ENCODE data around the gene CACNA2D4. TPM values are rescaled to one million over a fixed set of nuclear protein-coding genes. Genes with fewer than 3 reads are reported as not detected.

CACNA2D4 gene
- total and polyA plus RNA-seq, 2 donors (not counting 3 experiments of a cell fraction or from before 2014, with no cell fraction given) = 0.58 to 0.73 TPM

DNA sequence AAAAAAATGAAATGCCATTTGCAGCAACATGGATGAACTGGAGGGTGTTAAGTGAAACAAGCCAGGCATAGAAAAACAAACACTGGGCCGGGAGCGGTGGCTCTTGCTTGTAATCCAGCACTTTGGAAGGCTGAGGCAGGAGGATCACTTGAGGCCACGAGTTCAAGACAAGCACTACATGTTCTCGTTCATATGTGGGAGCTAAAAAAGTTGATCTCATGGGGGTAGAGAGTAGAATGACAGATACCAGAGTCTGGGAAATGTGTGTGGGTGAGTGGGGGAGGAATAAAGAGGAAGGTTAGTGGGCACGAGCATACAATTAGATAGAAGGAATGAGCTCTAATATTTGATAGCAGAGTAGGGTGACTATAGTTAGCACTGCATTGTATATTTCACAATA lies 21.5 kb downstream of the CACNA2D4 start:
- no TSS peak for BruUV-seq (replicated peaks)
- DNase-seq (ENCODE audit: low read depth, low spot score) = no peak
- Histone ChIP-seq H3K4me1 (ENCODE audit: control insufficient read depth, extremely low read depth, insufficient read depth, low read length) (no peaks in the 10 kb centered on the region), H3K27me3 (ENCODE audit: control insufficient read depth in 2 of 2, insufficient read depth in 2 of 2, low read length in 2 of 2) (peaks cover 5 to 19% of the 10 kb centered on the region in 2 experiments), H3K4me2 (ENCODE audit: insufficient read depth, low read length) (no peak overlapping the region), H2AFZ (ENCODE audit: low read depth, low read length) (no peak overlapping the region), H3K27ac (ENCODE audit: insufficient read depth, low read depth, low read length) (no peak overlapping the region), H3K9me3 (replicated peaks; ENCODE audit: control insufficient read depth, insufficient read depth, low read length) (no peaks in the 10 kb centered on the region), H4K20me1 (replicated peaks; ENCODE audit: control insufficient read depth, extremely low read depth, insufficient read depth, low read length) (no peaks in the 10 kb centered on the region), H3K4me3 (replicated peaks in 1 of 3; ENCODE audit: insufficient read depth in 1 of 3, low read depth in 1 of 3, low read length in 3 of 3) (no peak overlapping the region), H3K36me3 (ENCODE audit: control insufficient read depth in 2 of 2, extremely low read depth in 1 of 2, insufficient read depth in 2 of 2, low read length in 2 of 2) (no peaks in the 10 kb centered on the region), H3K79me2 (ENCODE audit: control insufficient read depth, insufficient read depth, low read length) (no peaks in the 10 kb centered on the region), H3K9ac (replicated peaks; ENCODE audit: extremely low read depth, insufficient read depth, low read length) (no peak overlapping the region), H3K9me1 (replicated peaks; ENCODE audit: control insufficient read depth, extremely low read depth, insufficient read depth, low read length) (no peaks in the 10 kb centered on the region)
- CTCF ChIA-PET = interaction anchor here (1.6 kb wide), 1 partner anchor 9 kb away, joined by 5 read pairs; no protein-coding TSS in a partner anchor
- FAIRE-seq = no peak
- intact Hi-C loops (cut with micrococcal nuclease) = no loop called here
- POLR2A ChIA-PET = no interaction called here
- dilution Hi-C loops (cut with MboI; ENCODE audit: extremely low pct_ligation_motif_present, low sequenced_read_pairs) = no loop called here
- TF ChIP-seq, protein P1, sequence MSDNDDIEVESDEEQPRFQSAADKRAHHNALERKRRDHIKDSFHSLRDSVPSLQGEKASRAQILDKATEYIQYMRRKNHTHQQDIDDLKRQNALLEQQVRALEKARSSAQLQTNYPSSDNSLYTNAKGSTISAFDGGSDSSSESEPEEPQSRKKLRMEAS (IDR thresholded peaks at IDR 0.05; ENCODE audit: insufficient read depth, insufficient read length) = no peak
- TF ChIP-seq POLR2AphosphoS5 (IDR thresholded peaks at IDR 0.05; ENCODE audit: insufficient read depth, low read depth, low read length) (no peak), GATA2 (IDR thresholded peaks at IDR 0.05; ENCODE audit: insufficient read depth, insufficient read length, low read depth, low read length) (no peak), EZH2 (IDR thresholded peaks at IDR 0.05; ENCODE audit: borderline replicate concordance, low read depth, low read length, severe bottlenecking) (no peak)

DNA sequence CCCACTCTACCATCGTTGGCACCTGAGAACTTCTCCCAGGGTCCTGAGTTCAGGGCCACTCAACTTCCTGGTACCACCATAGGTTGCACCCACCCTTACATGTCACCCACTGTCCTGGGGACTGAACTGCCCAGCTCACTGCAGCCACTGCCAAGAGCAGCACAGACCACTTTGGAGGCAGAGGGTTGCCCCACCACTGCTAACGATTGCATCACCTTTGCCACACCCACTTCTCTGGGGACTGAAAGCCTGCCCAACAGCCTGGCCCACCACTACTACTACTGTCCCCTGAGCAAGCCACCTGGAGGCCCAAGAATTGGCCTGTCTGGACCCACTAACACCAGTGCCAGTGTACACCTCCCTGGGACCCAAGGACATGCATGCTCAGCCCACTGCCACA lies 27.6 kb downstream of the CACNA2D4 start:
- intact Hi-C loops (cut with micrococcal nuclease) = no loop called here
- Histone ChIP-seq H3K9me1 (replicated peaks; ENCODE audit: control insufficient read depth, extremely low read depth, insufficient read depth, low read length) (no peaks in the 10 kb centered on the region), H3K79me2 (ENCODE audit: control insufficient read depth, insufficient read depth, low read length) (no peaks in the 10 kb centered on the region), H4K20me1 (replicated peaks; ENCODE audit: control insufficient read depth, extremely low read depth, insufficient read depth, low read length) (no peaks in the 10 kb centered on the region), H3K4me2 (ENCODE audit: insufficient read depth, low read length) (no peak overlapping the region), H2AFZ (ENCODE audit: low read depth, low read length) (no peak overlapping the region), H3K27me3 (ENCODE audit: control insufficient read depth in 2 of 2, insufficient read depth in 2 of 2, low read length in 2 of 2) (peaks cover 1 to 7% of the 10 kb centered on the region in 2 experiments), H3K4me1 (ENCODE audit: control insufficient read depth, extremely low read depth, insufficient read depth, low read length) (no peaks in the 10 kb centered on the region), H3K27ac (ENCODE audit: insufficient read depth, low read depth, low read length) (no peak overlapping the region), H3K4me3 (replicated peaks in 1 of 3; ENCODE audit: insufficient read depth in 1 of 3, low read depth in 1 of 3, low read length in 3 of 3) (no peak overlapping the region), H3K9ac (replicated peaks; ENCODE audit: extremely low read depth, insufficient read depth, low read length) (no peak overlapping the region), H3K36me3 (ENCODE audit: control insufficient read depth in 2 of 2, extremely low read depth in 1 of 2, insufficient read depth in 2 of 2, low read length in 2 of 2) (no peaks in the 10 kb centered on the region), H3K9me3 (replicated peaks; ENCODE audit: control insufficient read depth, insufficient read depth, low read length) (no peaks in the 10 kb centered on the region)
- dilution Hi-C loops (cut with MboI; ENCODE audit: extremely low pct_ligation_motif_present, low sequenced_read_pairs) = no loop called here
- CTCF ChIA-PET = interaction anchor here (0.9 to 1.3 kb wide), 2 partner anchors 15 to 50 kb away, joined by 3 read pairs; no protein-coding TSS in a partner anchor
- TF ChIP-seq POLR2A (IDR thresholded peaks at IDR 0.05; ENCODE audit: low read depth, low read length) (no peak), POLR2AphosphoS5 (IDR thresholded peaks at IDR 0.05; ENCODE audit: insufficient read depth, low read depth, low read length) (no peak), GATA2 (IDR thresholded peaks at IDR 0.05; ENCODE audit: insufficient read depth, insufficient read length, low read depth, low read length) (no peak)
- no peak for FAIRE-seq
- no peak for DNase-seq (ENCODE audit: low read depth, low spot score)
- BruUV-seq (replicated peaks) = no TSS peak
- POLR2A ChIA-PET = no interaction called here

Data from endothelial cell of umbilical vein (primary cell).